GM12878 (cell line): ENCODE measurements around the gene HABP2. TPM values are rescaled to one million over a fixed set of nuclear protein-coding genes. Genes with fewer than 3 reads are reported as not detected.

Source experiments
- ATAC-seq: fragments of 200-7000 bp; cut with Tn5 transposase; 3 replicates; pipeline ENCODE4 v1.9.1; 2020; ENCODE audit warnings: mild to moderate bottlenecking, moderate library complexity
- Bru-seq: library from RNA; stranded (reverse); fragments of 400-500 nt; gene quantifications from one replicate; lab custom pipeline; 2021; lab: Mats Ljungman, UMichigan
- BruChase-seq, 2 experiments: library from RNA; stranded (reverse); fragments of 400-500 nt; gene quantifications; one replicate each; lab custom pipeline; 2021; lab: Mats Ljungman, UMichigan
- BruUV-seq: library from RNA; stranded (reverse); fragments of 400-500 nt; replicated peaks from 2 replicates; lab custom pipeline; 2021; lab: Mats Ljungman, UMichigan
- CTCF ChIA-PET: fragments of 300-600 bp; sonication (Branson Sonifier 250); formaldehyde crosslinking; extraction: SDS; loops from one replicate; lab custom pipeline; 2021; ENCODE audit warnings: inconsistent platforms; lab: Yijun Ruan, JAX
- POLR2A ChIA-PET: fragments of 350-600 bp; formaldehyde crosslinking; extraction: SDS; loops from one replicate; lab custom pipeline; 2021; ENCODE audit warnings: inconsistent platforms; lab: Charles Lee
- RAD21 ChIA-PET: fragments of 300-600 bp; sonication (Branson Sonifier 250); formaldehyde crosslinking; loops from one replicate; lab custom pipeline; 2023; ENCODE audit warnings: antibody characterized with exemption; ENCODE audit not compliant: unreplicated experiment; lab: Charles Lee
- SMC1A ChIA-PET: fragments of 300-600 bp; sonication (Branson Sonifier 250); formaldehyde crosslinking; loops from one replicate; lab custom pipeline; 2023; ENCODE audit not compliant: unreplicated experiment, uncharacterized antibody; lab: Charles Lee
- DNase-seq: peaks from one replicate; pipeline ENCODE4 v3.0.0-alpha.2; 2011; ENCODE audit warnings: low read depth, low spot score
- FAIRE-seq: peaks from 3 replicates; lab custom pipeline; 2011; peaks lifted over from hg19 to GRCh38; lab: Jason Lieb, UNC
- H2AFZ ChIP-seq: 2 replicates; pipeline ENCODE4 v1.6.0; 2011; ENCODE audit warnings: low read depth, low read length, control low read depth; ENCODE audit not compliant: control insufficient read depth
- H3K27ac ChIP-seq: 2 replicates; pipeline ENCODE4 v1.5.1; 2011; ENCODE audit warnings: control low read depth; ENCODE audit not compliant: control insufficient read depth, insufficient read depth
- H3K27me3 ChIP-seq, 2 experiments: replicated peaks in 1 of 2; 2 replicates each; pipeline versions ENCODE4 v1.6.0 to v1.6.1; 2011; ENCODE audit warnings: low read length in 1 of 2; ENCODE audit not compliant: control insufficient read depth in 2 of 2, insufficient read depth in 2 of 2
- H3K36me3 ChIP-seq, 2 experiments: 2 replicates each; pipeline ENCODE4 v1.5.1; 2011; ENCODE audit warnings: low read length in 1 of 2; ENCODE audit not compliant: control insufficient read depth in 2 of 2, insufficient read depth in 2 of 2
- H3K4me1 ChIP-seq: 2 replicates; pipeline ENCODE4 v1.6.1; 2011; ENCODE audit warnings: mild to moderate bottlenecking, low read length, moderate library complexity, mixed read lengths; ENCODE audit not compliant: control insufficient read depth, insufficient read depth
- H3K4me2 ChIP-seq: 2 replicates; pipeline ENCODE4 v1.6.0; 2011; ENCODE audit warnings: control low read depth; ENCODE audit not compliant: control insufficient read depth, insufficient read depth
- H3K4me3 ChIP-seq: fragments of 200-600 bp; sonication (generic); 2 replicates; pipeline ENCODE4 v1.5.1; 2016
- H3K79me2 ChIP-seq: 2 replicates; pipeline ENCODE4 v1.6.0; 2011; ENCODE audit warnings: low read length; ENCODE audit not compliant: control insufficient read depth, insufficient read depth
- H3K9ac ChIP-seq: 2 replicates; pipeline ENCODE4 v1.8.0; 2011; ENCODE audit warnings: low read length, control low read depth, mixed read lengths; ENCODE audit not compliant: control insufficient read depth, insufficient read depth
- H3K9me3 ChIP-seq: replicated peaks from 3 replicates; pipeline ENCODE4 v1.5.1; 2011; ENCODE audit warnings: mild to moderate bottlenecking, low read length; ENCODE audit not compliant: control insufficient read depth, insufficient read depth
- H4K20me1 ChIP-seq: 2 replicates; pipeline ENCODE4 v1.6.0; 2011; ENCODE audit not compliant: control insufficient read depth, insufficient read depth
- CHD2 ChIP-seq: IDR thresholded peaks from 2 replicates; pipeline ENCODE4 v1.6.1; 2011; ENCODE audit warnings: low read depth, low read length, improper control_type of control experiment, borderline replicate concordance
- JUNB ChIP-seq: IDR thresholded peaks from 2 replicates; pipeline ENCODE4 v1.6.1; 2016; ENCODE audit warnings: antibody characterized with exemption, mild to moderate bottlenecking
- POU2F2 ChIP-seq: IDR thresholded peaks from 3 replicates; pipeline ENCODE4 v1.6.1; 2011; ENCODE audit warnings: low read depth, mild to moderate bottlenecking, low read length, borderline replicate concordance
- TCF3 ChIP-seq: IDR thresholded peaks from 2 replicates; pipeline ENCODE4 v1.6.1; 2012; ENCODE audit warnings: low read depth, mild to moderate bottlenecking, low read length, borderline replicate concordance; ENCODE audit not compliant: insufficient read depth
- ZNF384 ChIP-seq: IDR thresholded peaks from 2 replicates; pipeline ENCODE4 v1.6.1; 2012; ENCODE audit warnings: low read depth, mild to moderate bottlenecking, low read length, improper control_type of control experiment, borderline replicate concordance
- WGBS: methylation state at CpG from one replicate; pipeline ENCODE4 v1.1.6; 2016; ENCODE audit warnings: low lambda C conversion rate; ENCODE audit not compliant: insufficient replicate concordance, insufficient coverage; ENCODE audit errors: missing lambda C conversion rate; 5-methylcytosine and 5-hydroxymethylcytosine counted together
- in situ Hi-C: fragments of 300-500 bp; cut with MboI; formaldehyde crosslinking; loops from 9 replicates; pipeline ENCODE4 v1.14.3; 2018; ENCODE audit warnings: mixed read lengths
- intact Hi-C: fragments of 100-400 bp; cut with micrococcal nuclease; formaldehyde crosslinking; loops from one replicate; pipeline ENCODE4 v1.14.2; 2022; ENCODE audit not compliant: unreplicated experiment
- long read RNA-seq, 2 experiments: library from polyadenylated mRNA; unstranded; transcript quantifications; one replicate each; pipeline ENCODE4 v2.0.0, GENCODE V29; 2019 to 2020
- polyA minus RNA-seq, 3 experiments: library from RNA; depleted of rRNA, polyadenylated mRNA; stranded (reverse); fragments of >200 nt; gene quantifications; 2 replicates each; pipeline ENCODE4 v1.2.3, GENCODE V29; 2011
- polyA plus RNA-seq, 11 experiments: library from polyadenylated mRNA; depleted of rRNA in 4 of 11; unstranded in 6 of 11; stranded (reverse) in 5 of 11; fragments of >200 nt; fragmentation: Nextera tagmentation in 4 of 11; fragmentation: Illumina TruSeq in 1 of 11; extraction: Ambion mirVana in 4 of 11; extraction: Trizol in 1 of 11; gene quantifications; 1 replicate in 1 of 11; 2 replicates in 10 of 11; pipeline versions ENCODE4 v1.2.1 to v1.2.3, GENCODE V29; 2011 to 2016; ENCODE audit warnings: inconsistent platforms in 2 of 11, missing spikeins in 2 of 11, low read depth in 1 of 11
- total RNA-seq, 4 experiments: library from RNA; depleted of rRNA in 3 of 4; stranded (reverse); fragments of >200 nt in 3 of 4; fragmentation: Illumina TruSeq in 1 of 4; extraction: Trizol in 1 of 4; gene quantifications; 2 replicates each; pipeline versions ENCODE4 v1.2.1 to v1.2.3, GENCODE V29; 2013 to 2021
- TF ChIP-seq, protein P1 (sequence below): fragments of 150-350 bp; IDR thresholded peaks from 2 replicates; pipeline ENCODE4 v1.6.1; 2016; ENCODE audit warnings: low read depth, low read length
- TF ChIP-seq, protein P2 (sequence below): fragments of 450-650 bp; IDR thresholded peaks from 2 replicates; pipeline ENCODE4 v1.6.1; 2017; ENCODE audit warnings: mild to moderate bottlenecking, moderate library complexity

Gene HABP2
- total RNA-seq (2013; cell fraction: nucleolus; rRNA removed): not detected in 2 replicates
- total RNA-seq (2014; rRNA removed): not detected in 2 replicates
- total RNA-seq (2014; rRNA removed; fragmentation: Illumina TruSeq; extraction: Trizol): not detected in 2 replicates
- 0.13 and 0.16 TPM in 2 replicates for total RNA-seq (2021)
- not detected for polyA plus RNA-seq (2011; ENCODE audit: low read depth)
- not detected in 2 replicates for polyA plus RNA-seq (2011; rRNA removed)
- not detected in 2 replicates for polyA plus RNA-seq (2011; cell fraction: cytosol; rRNA removed)
- not detected in 2 replicates for polyA plus RNA-seq (2011; cell fraction: nucleus; rRNA removed)
- polyA plus RNA-seq (2012): not detected in 2 replicates
- not detected in 2 replicates for polyA plus RNA-seq (2014; fragmentation: Illumina TruSeq; extraction: Trizol)
- polyA plus RNA-seq (2014; fragmentation: Nextera tagmentation; extraction: Ambion mirVana): not detected
- not detected in 2 replicates for polyA plus RNA-seq (2014; rRNA removed)
- not detected for polyA plus RNA-seq (2016; fragmentation: Nextera tagmentation; extraction: Ambion mirVana)
- polyA minus RNA-seq (2011; rRNA and poly(A)+ RNA removed): not detected in 2 replicates
- not detected in 2 replicates for polyA minus RNA-seq (2011; cell fraction: cytosol; rRNA and poly(A)+ RNA removed)
- not detected in 2 replicates for polyA minus RNA-seq (2011; cell fraction: nucleus; rRNA and poly(A)+ RNA removed)
- percentile 5 among the genes with signal in this experiment for Bru-seq, nascent RNA
- percentile 7 among the genes with signal in this experiment for BruChase-seq, experiment 1, labeled RNA remaining after a 6-hour chase
- BruChase-seq, experiment 2, labeled RNA remaining after a 2-hour chase: percentile 2 among the genes with signal in this experiment
- long read RNA-seq, experiment 1: 0 reads
- long read RNA-seq, experiment 2: 0 reads

DNA sequence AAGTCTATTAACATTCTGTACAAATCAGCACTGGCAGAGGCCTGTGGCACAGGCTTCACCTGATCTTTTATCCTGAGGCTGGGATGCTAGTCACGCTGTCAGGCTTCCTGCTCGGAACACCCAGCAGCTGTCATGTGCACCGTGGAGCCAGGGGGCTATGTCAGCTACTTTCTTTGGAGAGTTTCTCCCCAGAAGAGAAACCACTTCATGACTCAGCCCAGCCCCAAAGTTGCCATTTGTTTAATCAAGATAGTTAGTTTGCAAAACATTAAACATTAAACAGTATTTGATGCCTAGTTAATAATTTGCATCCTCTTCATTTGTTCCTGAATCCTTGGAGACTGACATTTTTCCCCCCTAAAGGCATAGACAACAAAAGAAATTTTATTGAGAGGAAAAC is at the start of gene HABP2:
Gene HABP2 (plus strand): TSS at position 353 of the 400 bp plus-strand sequence. CDS start 69 bp downstream, outside the sequence.
- Histone ChIP-seq H3K9ac (no peak within 1 kb of the TSS), H2AFZ (no peak within 1 kb of the TSS), H3K27me3 (peaks cover 0 to 4% of the 10 kb centered on the region in 2 experiments; a peak in 3 of 4 replicates), H3K79me2 (no peaks in the 10 kb centered on the region), H3K4me3 (no peak within 1 kb of the TSS), H3K4me2 (no peak within 1 kb of the TSS), H3K9me3 (no peaks in the 10 kb centered on the region; the same call in 2 of the 3 replicates), H3K27ac (no peak within 1 kb of the TSS), H4K20me1 (no peaks in the 10 kb centered on the region), H3K36me3 (no peaks in the 10 kb centered on the region), H3K4me1 (no peaks in the 10 kb centered on the region; the same call in 1 of the 2 replicates)
- no TSS peak for BruUV-seq
- intact Hi-C loops (no loop called here), in situ Hi-C loops (no loop called here)
- 62% methylated on average over 3 of the region's 3 CpGs for WGBS
- no peak for TF ChIP-seq POU2F2
- TF ChIP-seq, protein P1, sequence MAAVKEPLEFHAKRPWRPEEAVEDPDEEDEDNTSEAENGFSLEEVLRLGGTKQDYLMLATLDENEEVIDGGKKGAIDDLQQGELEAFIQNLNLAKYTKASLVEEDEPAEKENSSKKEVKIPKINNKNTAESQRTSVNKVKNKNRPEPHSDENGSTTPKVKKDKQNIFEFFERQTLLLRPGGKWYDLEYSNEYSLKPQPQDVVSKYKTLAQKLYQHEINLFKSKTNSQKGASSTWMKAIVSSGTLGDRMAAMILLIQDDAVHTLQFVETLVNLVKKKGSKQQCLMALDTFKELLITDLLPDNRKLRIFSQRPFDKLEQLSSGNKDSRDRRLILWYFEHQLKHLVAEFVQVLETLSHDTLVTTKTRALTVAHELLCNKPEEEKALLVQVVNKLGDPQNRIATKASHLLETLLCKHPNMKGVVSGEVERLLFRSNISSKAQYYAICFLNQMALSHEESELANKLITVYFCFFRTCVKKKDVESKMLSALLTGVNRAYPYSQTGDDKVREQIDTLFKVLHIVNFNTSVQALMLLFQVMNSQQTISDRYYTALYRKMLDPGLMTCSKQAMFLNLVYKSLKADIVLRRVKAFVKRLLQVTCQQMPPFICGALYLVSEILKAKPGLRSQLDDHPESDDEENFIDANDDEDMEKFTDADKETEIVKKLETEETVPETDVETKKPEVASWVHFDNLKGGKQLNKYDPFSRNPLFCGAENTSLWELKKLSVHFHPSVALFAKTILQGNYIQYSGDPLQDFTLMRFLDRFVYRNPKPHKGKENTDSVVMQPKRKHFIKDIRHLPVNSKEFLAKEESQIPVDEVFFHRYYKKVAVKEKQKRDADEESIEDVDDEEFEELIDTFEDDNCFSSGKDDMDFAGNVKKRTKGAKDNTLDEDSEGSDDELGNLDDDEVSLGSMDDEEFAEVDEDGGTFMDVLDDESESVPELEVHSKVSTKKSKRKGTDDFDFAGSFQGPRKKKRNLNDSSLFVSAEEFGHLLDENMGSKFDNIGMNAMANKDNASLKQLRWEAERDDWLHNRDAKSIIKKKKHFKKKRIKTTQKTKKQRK: no peak
- TF ChIP-seq, protein P2, sequence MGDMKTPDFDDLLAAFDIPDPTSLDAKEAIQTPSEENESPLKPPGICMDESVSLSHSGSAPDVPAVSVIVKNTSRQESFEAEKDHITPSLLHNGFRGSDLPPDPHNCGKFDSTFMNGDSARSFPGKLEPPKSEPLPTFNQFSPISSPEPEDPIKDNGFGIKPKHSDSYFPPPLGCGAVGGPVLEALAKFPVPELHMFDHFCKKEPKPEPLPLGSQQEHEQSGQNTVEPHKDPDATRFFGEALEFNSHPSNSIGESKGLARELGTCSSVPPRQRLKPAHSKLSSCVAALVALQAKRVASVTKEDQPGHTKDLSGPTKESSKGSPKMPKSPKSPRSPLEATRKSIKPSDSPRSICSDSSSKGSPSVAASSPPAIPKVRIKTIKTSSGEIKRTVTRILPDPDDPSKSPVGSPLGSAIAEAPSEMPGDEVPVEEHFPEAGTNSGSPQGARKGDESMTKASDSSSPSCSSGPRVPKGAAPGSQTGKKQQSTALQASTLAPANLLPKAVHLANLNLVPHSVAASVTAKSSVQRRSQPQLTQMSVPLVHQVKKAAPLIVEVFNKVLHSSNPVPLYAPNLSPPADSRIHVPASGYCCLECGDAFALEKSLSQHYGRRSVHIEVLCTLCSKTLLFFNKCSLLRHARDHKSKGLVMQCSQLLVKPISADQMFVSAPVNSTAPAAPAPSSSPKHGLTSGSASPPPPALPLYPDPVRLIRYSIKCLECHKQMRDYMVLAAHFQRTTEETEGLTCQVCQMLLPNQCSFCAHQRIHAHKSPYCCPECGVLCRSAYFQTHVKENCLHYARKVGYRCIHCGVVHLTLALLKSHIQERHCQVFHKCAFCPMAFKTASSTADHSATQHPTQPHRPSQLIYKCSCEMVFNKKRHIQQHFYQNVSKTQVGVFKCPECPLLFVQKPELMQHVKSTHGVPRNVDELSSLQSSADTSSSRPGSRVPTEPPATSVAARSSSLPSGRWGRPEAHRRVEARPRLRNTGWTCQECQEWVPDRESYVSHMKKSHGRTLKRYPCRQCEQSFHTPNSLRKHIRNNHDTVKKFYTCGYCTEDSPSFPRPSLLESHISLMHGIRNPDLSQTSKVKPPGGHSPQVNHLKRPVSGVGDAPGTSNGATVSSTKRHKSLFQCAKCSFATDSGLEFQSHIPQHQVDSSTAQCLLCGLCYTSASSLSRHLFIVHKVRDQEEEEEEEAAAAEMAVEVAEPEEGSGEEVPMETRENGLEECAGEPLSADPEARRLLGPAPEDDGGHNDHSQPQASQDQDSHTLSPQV: no peak
- no peak for TF ChIP-seq JUNB
- TF ChIP-seq CHD2: no peak
- TF ChIP-seq ZNF384: no peak
- TF ChIP-seq TCF3: no peak
- FAIRE-seq: no peak
- ATAC-seq: no peak
- no peak for DNase-seq
- RAD21 ChIA-PET: no interaction called here
- SMC1A ChIA-PET: no interaction called here
- POLR2A ChIA-PET: no interaction called here
- CTCF ChIA-PET: no interaction called here
